Measurements from ENCODE around the gene CCDC190.

- TF ChIP-seq EZH2 (IDR thresholded peaks at IDR 0.05; ENCODE audit: borderline replicate concordance) = no peak
- TF ChIP-seq CTCF (IDR thresholded peaks at IDR 0.05; ENCODE audit: poor library complexity) = no peak
- no peak for TF ChIP-seq EZH2phosphoT487 (IDR thresholded peaks at IDR 0.05; ENCODE audit: low read depth, severe bottlenecking, unreplicated experiment)
Measured at GRCh38 chr1:162861101-162861500, at the start of gene CCDC190.
